Neural cell (in vitro differentiated cells): ENCODE results near the gene PTPRN2.

Experiments
- CTCF ChIP-seq: fragments of 450-650 bp; IDR thresholded peaks from 2 replicates; pipeline ENCODE4 v1.5.1; 2014; ENCODE audit warnings: antibody characterized with exemption, mild to moderate bottlenecking, moderate library complexity; ENCODE audit not compliant: poor library complexity, severe bottlenecking
- EZH2 ChIP-seq: fragments of 200-600, 300-800 bp; shearing (Covaris generic), sonication (generic); IDR thresholded peaks from 2 replicates; pipeline ENCODE4 v1.6.1; 2014; ENCODE audit warnings: antibody characterized with exemption, low read length, borderline replicate concordance, mild to moderate bottlenecking; ENCODE audit not compliant: insufficient read depth, poor library complexity, severe bottlenecking
- REST ChIP-seq: IDR thresholded peaks from 2 replicates; pipeline ENCODE4 v1.6.1; 2012; ENCODE audit warnings: borderline replicate concordance
- SMC3 ChIP-seq: fragments of 450-650 bp; conservative IDR thresholded peaks from 2 replicates; pipeline ENCODE4 v1.6.1; 2014; ENCODE audit warnings: antibody characterized with exemption, mild to moderate bottlenecking, moderate library complexity; ENCODE audit not compliant: poor library complexity
- TAF1 ChIP-seq: IDR thresholded peaks from 2 replicates; pipeline ENCODE4 v1.6.1; 2012; ENCODE audit warnings: low read depth

- TF ChIP-seq CTCF (no peak), EZH2 (no peak), TAF1 (no peak), REST (peak; percentile 47), SMC3 (peak; percentile 12)
Observed at GRCh38 chr7:157678501-157678900, 909.1 kb downstream of the PTPRN2 start.
